ENCODE results near the gene EVI5. TPM values are rescaled to one million over a fixed set of nuclear protein-coding genes. Genes with fewer than 3 reads are reported as not detected.

The EVI5 gene
- total and polyA plus RNA-seq, 2 donors (not counting 1 experiment from before 2014, with no cell fraction given): 1.5 to 36.3 TPM

Small RNA genes within 50 kb of the gene (small RNA-seq; reads per million reads assigned to genes)
- gene AC104332.2 (ENCODE audit: insufficient read length, low read depth, low replicate concordance): not detected
- 1.3 reads per million for gene RNU4-59P (ENCODE audit: insufficient read length, low read depth, low replicate concordance)

Other genes starting within 250 kb of the EVI5 start
- 1,049 and 1,104 TPM in 2 replicates for gene RPL5, start 46.9 kb upstream of the EVI5 start, total RNA-seq
- 1,477 and 1,640 TPM in 2 replicates for gene RPL5, start 46.9 kb upstream of the EVI5 start, polyA plus RNA-seq
- 20.1 and 22.7 TPM in 2 replicates for gene DIPK1A, start 176.4 kb upstream of the EVI5 start, total RNA-seq
- 10.7 and 11.9 TPM in 2 replicates for gene DIPK1A, start 176.4 kb upstream of the EVI5 start, polyA plus RNA-seq

Measured in B cell (primary cell).